NCI-H82 treated with DMSO at 0.1 percent for 48 hours (cell line): ENCODE measurements around the gene DEK.
"Not testable (repeated sequence)": the region's sequence is repeated elsewhere in the genome, so short reads cannot be mapped to it uniquely, and the experiment has no call there.

Source experiments
- DNase-seq: peaks from one replicate; lab custom pipeline; 2025; ENCODE audit not compliant: unreplicated experiment; lab: John Stamatoyannopoulos, UW

DEK gene

DNA sequence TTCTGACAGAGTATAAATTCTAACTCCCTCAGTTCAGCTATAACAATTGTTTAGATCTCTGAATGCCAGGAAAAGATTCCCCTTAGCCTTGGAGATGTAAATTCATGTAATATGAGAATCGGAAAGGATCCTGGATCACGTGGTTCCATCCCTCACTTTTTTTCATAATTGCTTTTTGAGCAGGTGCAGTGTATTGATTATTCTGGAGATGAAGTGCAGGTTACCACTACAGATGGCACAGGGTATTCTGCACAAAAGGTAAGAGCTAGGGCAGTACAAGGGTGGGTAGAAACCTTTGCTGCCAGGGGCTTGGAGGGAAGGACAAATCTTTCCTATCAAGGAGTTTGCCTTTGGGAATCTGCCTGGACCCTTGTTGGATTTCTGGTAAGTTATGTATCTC is 56.4 kb downstream of the DEK start:
- no peak for DNase-seq

DNA sequence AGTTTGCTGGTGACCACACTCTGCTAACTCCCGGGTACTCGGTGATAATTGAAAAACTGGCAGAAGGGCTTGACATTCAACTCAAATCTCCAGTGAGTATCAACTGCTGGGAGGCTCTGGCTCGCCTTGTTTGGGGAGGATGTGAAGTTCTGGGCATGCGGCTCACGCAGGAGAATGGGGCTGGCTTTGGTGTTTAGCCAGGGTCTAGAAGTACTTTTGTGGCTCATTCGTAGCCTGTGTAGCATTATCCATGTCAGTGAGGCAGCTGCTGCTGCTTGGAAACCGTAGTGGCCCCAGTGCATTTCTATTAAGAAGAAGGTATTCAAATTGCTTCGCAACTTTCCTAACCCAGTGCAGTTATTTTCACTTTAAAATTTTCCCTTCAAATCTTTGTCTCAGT is 56.9 kb downstream of the DEK start:
- no peak for DNase-seq

DNA sequence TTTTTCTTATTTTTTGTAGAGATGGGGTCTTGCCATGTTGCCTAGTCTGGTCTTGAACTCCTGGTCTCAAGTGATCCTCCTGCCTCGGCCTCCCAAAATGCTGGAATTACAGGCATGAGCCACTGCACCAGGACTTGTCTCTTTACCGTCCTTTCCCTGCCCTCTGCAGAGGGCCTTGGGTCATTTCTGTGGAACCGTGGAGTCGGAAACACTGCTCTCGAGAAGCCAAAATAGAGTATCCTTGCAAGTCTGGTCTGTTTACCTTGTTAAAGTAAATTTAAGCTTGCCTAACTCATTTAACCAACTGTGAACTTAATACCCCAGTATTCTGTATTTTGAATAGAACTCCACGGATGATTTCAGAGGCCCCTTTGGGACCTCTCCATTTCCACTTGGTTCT is 57.7 kb downstream of the DEK start:
- DNase-seq: no peak

DNA sequence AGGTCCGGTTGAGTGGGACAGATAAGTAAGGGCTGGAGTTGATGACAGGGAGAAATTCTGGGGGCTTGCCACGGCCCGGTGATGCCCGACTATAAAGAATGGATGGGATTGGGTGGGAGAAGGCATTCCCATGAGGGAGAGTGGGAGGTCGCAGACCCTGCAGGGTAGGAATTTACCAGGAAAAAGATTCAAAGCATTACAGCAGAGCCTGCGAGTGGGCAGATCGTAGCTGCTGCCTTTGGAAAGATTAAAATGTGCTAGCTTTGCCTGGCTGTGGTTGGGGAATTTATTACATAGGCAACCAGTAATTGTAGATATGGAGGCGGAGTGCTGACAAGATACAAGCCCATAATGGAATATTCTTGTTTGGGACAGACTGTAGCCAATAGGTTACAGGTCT is 59.6 kb downstream of the DEK start:
- DNase-seq: no peak

DNA sequence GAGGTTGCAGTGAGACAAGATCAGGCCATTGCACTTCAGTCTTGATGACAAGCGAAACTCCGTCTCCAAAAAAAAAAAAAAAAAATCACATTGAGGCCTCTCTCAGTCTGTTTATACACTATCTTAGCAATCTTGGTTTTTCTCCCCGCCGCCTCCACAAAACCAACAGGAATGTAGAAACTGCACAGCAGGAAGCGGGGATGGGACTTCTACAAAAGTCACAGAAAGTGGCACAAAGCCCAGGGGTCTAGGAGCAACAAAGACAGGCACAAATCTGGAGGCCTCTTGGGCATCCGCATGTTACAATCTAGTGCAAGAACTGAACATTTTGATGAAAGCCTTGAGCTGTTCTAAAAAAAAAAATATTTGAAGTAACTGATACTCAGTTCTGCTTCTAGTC is 60.5 kb downstream of the DEK start:
- no peak for DNase-seq

DNA sequence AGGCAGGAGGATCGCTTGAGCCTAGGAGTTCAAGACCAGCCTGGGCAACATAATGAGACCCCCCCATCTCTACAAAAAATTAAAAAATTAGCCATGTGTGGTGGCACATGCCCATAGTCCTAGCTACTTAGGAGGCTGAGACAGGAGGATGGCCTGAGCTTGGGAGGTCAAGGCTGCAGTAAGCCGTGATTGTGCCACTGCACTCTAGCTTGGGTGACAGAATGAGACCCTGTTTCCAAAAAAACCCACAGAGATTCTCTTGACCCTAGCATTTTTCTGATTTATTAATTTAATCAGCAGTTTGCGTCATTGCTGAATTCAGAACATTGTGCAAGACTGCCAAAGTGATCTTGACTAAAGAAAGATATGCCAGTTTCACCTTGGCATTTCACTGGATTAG is 72.3 kb downstream of the DEK start:
- DNase-seq: no peak

DNA sequence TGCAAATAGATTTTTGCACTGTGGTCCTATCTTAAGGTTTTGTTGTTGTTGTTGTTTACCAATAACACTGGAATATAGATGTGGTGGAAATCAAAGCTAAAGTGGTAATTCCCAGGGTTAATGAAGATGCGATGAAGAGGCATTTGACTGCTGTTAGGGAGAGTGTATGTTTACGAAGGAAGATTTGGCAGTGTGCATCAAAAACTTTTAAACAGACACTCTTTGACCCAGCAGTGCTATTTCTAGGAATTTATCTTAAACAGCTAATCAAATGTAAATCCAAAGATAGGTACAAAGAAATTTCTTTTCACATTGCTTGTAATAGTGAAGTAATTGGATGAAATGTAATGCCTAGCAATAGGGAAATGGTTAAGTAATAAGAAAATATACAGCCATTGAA is 75.1 kb downstream of the DEK start:
- DNase-seq: no peak

DNA sequence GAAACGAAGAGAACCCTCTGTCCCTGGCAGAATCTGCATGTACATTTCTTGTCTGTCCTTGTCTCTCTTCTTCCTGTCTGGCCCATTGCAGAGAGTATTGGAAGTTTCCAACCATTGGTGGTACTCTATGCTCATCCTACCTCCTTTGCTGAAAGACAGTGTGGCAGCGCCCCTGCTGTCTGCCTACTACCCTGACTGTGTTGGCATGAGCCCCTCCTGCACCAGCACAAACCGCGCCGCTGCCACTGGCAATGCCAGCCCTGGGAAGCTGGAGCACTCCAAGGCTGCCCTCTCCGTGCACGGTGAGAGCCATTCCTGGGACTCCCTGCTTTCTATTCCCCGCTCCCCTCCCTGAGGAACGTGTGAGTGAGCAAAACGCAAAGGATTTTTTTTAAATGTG is 76.6 kb downstream of the DEK start:
- DNase-seq: no peak

DNA sequence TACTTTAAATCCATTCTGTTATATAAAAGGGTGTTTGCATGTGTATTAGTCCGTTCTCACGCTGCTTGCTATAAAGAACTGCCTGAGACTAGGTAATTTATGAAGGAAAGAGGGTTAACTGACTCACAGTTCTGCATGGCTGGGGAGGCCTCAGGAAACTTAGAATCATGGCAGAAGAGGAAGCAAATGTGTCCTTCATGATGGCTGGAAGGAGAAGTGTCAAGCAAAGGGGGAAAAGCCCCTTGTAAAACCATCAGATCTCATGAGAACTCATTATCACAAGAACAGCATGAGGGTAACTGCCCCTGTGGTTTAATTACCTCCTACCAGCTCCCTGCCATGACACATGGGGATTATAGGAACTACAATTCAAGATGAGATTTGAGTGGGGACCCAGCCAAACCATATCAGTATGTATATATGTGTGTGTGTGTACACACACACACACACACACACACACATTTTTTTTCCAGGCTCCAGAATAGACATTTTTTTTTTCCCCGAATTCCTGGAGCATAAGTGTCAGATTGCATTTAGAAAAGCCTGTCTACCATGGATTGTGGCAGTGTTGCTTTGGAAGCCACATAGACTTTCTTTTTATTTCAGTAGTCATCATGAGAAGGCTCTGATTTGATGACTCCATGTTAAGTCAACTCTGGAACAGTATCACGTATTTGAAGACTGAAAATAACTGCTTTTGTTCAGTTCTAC is 77.6 kb downstream of the DEK start:
- DNase-seq: no peak

DNA sequence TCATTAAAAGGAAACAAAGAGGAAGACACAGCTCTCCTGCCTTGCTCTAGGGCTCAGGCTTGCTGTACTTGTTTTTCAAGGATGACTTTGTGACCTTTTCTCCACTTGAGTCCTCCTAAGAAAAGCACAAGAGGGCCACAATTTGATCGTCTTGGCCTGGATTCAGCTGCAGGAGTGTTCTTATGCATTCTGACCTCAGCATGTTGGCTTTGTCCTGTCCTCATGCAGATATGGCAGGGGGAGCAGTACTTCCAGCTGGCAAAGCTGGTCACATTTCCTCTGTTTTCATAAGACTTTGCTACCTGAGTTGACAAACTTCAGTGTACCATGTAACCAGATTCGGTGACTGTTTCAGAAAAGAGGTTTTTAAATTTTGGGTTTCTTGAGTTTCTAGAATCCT is 78.3 kb downstream of the DEK start:
- no peak for DNase-seq

DNA sequence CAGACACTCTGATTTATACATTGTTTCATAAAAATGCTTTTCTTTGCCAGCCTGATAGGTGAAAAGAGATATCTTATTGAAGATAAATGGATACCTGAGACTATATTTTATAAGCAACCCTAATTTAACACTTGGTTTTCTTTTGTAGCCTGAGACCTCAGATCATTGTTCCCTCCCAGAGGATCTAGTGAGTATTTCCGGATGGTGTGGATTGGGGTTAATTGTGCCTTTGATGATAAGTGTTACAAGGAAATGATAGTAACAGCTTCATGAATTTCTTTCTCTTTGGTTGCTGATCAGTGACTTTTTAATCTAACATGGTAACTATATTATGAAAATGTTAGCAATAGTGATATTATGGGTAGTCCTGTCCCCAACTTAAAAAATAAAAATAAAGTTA is 78.7 kb downstream of the DEK start:
- no peak for DNase-seq

DNA sequence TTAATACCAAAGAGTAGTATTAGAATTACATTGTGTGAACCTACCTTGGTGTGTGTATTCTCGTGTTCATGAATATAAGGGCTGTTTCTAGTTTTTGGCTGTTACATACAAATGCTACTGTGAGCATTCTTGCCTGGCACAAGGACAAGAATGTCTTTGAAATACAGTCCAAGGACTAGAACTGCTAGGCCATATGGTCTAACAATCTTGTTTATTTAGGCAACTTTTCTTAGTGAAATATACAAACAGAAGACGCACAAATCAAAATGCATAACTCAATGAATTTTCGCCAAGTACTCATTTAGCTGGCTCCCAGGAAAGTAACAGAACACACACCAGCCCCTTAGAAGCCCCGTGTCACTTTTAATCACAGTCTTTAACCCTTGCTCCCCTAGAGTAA is 80.6 kb downstream of the DEK start:
- no peak for DNase-seq

DNA sequence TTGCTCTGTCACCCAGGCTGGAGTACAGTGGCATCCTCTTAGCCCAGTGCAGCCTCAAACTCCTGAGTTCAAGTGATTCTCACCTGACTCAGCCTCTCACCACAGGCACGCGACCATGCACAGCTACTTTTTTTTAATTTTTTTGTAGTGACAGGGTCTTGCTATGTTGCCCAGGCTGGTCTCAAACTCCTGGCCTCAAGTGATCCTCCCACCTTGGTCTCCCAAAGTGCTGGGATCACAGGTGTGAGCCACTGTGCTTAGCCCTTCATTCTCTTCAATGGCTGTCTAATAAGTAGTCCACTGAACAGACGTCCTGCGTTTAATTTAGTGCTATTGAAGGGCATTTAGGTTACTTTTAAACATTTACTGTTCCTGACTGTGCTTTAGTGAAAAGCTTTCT is 81.8 kb downstream of the DEK start:
- no peak for DNase-seq

DNA sequence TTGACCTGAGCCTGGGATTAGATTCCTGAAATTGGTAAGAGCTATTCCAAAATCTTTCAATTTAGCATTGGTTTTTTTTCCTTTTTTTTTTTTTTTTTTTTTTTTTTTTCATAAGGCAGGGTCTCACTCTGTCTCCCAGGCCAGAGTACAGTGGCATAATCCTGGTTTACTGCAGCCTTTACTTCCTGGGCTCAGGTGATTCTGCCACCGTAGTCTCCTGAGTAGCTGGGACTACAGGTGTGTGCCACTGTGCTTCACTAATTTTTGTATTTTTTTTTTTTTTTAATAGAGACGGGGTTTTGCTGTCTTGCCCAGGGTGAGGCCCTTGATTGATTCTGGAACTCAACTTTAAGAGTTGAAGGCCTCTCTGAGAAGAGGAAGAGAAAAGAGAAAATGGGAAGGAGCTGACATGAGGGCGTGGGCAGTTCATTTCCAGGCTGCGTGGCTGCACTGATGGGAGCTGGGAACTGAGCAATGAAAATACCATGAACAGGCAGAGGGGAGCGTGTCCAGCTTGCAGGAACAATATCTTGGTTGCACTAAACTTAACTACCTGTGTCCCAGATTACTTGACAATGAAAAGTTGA is 84.5 kb downstream of the DEK start:
- no peak for DNase-seq

DNA sequence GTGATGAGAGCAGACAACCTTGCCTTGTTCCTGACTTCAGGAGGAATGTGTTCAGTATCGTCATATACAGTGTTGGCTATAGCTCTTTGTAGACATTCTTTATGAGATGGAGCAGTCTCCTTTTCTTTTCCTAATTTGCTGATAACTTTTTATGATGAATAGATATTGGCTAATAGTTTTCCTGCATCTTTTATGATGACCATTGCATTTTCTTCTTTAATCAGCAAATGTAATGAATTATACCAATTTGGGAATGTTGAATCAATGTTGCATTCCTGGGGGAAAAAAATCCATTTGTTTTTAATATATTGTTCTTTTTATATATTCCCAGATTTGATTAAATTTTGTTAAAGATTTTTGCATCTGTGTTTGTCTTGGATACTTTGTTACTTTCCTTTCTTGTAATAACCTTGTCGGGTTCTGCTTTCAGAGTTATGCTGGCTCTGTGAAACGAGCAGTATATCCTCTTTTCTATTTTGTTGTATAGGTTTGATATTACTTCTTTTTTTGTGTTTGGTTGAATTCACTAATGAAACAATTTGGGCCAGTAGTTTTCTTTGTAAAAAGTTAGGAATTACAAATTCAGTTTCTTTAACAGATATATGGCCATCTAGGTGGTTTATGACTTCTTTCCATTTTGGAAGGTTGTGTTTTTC is 85.2 kb downstream of the DEK start:
- no peak for DNase-seq

DNA sequence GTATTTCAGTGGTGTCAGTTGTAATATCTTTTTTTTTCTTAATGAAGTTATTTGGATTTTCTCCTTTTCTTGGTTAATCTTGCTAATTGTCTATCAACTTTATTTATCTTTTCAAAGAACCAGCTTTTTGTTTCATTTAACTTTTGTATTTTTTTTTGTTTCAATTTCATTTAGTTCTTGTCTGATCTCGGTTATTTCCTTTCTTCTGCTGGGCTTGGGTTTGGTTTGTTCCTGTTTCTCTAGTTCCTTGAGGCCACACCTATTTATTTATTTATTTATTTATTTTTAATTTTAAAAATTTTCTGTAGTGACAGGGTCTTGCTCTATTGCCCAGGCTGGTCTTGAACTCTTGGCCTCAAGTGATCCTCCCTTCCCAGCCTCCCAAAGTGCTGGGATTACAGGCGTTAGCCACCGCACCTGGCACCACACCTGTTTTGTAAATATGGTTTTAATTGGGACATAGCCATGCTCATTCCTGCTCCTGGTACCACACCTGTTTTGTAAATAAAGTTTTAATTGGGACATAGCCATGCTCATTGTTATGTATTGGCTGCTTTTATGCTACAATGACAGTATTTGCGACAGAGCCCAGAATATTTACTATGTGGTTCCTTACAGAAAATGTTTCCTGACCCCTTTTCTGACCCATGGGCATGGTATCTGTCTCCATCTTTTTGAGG is 86.9 kb downstream of the DEK start:
- DNase-seq: no peak

DNA sequence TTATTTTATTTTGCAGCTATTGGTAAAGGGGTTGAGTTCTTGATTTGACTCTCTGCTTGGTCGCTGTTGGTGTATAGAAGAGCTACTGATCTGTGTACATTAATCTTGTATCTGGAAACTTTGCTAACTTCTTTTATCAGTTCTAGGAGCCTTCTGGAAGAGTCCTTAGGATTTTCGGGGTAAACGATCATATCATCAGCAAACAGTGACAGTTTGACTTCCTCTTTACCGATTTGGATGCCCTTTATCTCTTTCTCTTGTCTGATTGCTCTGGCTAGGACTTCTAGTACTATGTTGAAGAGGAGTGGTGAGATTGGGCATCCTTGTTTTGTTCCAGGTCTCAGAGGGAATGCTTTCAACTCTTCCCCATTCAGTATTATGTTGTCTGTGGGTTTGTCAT is 88.1 kb downstream of the DEK start:
- not testable (repeated sequence) for DNase-seq
